Right cardiac atrium (tissue), 5 donors: ENCODE measurements around the gene BBX. TPM values are rescaled to one million over a fixed set of nuclear protein-coding genes. Genes with fewer than 3 reads are reported as not detected.

Experiments
- ATAC-seq, 2 donors: fragments of 200-7000 bp; cut with Tn5 transposase; one replicate each; pipeline versions ENCODE4 v1.8.0 to v1.9.1; 2020; ENCODE audit warnings: moderate library complexity in 2 of 2, mild to moderate bottlenecking in 1 of 2
- DNase-seq, 3 donors: peaks; one replicate each; pipeline ENCODE4 v3.0.0-alpha.2; 2020
- H3K27ac ChIP-seq: one replicate; pipeline ENCODE4 v1.5.1; 2013; ENCODE audit warnings: mild to moderate bottlenecking, low read length, control low read depth, moderate library complexity
- H3K27me3 ChIP-seq: one replicate; pipeline ENCODE4 v1.6.1; 2013; ENCODE audit not compliant: control insufficient read depth, insufficient read depth
- H3K4me1 ChIP-seq: one replicate; pipeline ENCODE4 v1.6.1; 2013; ENCODE audit warnings: low read length; ENCODE audit not compliant: control insufficient read depth, insufficient read depth
- H3K4me3 ChIP-seq: one replicate; pipeline ENCODE4 v1.5.1; 2013; ENCODE audit warnings: low read length, control low read depth
- H3K9me3 ChIP-seq: one replicate; pipeline ENCODE4 v1.6.1; 2013; ENCODE audit warnings: low read length; ENCODE audit not compliant: control insufficient read depth
- whole genome bisulfite sequencing: extraction: QIAGEN DNeasy Blood & Tissue Kit; methylation state at CpG from one replicate; pipeline ENCODE4 v1.1.7; 2013; 5-methylcytosine and 5-hydroxymethylcytosine counted together
- intact Hi-C, 4 donors: fragments of 100-400 bp; cut with DNase I; formaldehyde crosslinking; loops; one replicate each; pipeline versions ENCODE4 v1.11.0 to v1.14.0; 2022 to 2023
- polyA plus RNA-seq: library from polyadenylated mRNA; stranded (reverse); fragments of 200-250 nt; gene quantifications from one replicate; pipeline ENCODE4 v1.2.3, GENCODE V29; 2013
- total RNA-seq, 4 donors: library from RNA; stranded (reverse); fragmentation: NEBNext Ultra II Directional; extraction: Animal tissue kit (Norgen Biotek cat#: 25700); gene quantifications; one replicate each; pipeline ENCODE4 v1.2.1, GENCODE V29; 2021
- donor health status: healthy with polysubstance abuse.
- donor health status: DM: no; HTN: yes; CAD: no.
- donor health status: DM: no; HTN: no; CAD: no.
- donor health status: DM: no; HTN: yes; CAD: no; lungs with severe emphysema.
- donor health status: DM: yes; HTN: yes; CAD: no.

Gene BBX
- total and polyA plus RNA-seq, 5 donors: 10.6 to 57.1 (median 49.2) TPM

DNA sequence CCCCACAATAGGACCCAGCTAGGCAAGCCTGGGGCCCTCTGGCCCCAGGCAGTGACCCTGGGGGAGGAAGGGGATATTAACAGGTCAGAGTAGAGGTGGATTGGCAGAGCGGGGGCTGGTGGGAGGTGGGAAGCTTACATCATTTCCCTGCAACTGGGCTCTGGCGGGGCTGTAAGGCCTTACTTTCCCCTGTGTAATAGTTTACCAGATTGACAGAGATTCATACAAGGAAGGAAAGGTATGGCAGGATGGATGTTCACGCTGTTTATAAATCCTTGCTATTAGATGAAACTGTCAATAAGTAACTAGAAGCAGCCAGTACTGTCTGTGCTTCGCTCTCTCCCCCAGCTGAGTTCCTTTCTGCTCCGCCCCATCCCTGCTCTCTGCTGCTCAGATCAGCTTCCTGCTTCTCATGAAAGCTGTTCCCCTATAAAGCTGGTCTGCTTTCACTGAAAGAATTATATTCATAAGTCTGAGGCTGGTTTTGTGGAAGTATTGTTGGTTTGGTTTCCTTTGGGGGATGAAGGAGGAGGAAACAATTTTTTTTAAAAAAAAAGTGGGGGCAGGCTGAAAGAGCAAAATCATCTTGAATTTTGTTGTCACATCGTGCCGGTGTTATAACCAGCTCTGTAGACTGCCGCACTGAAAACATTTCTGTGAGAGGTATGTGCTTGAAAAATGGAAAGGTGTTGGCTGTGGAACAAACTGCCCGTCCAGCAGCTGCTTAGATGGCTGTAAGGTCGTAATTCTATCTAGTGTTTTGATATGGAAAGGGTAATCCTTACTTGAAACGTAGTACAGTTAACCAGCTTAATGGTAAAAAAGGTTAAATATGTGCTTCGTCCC is 76.4 kb downstream of the BBX start:
- no peaks in the 10 kb centered on the region for H3K9me3 ChIP-seq
- H3K4me1 ChIP-seq: peaks cover 6% of the 10 kb centered on the region
- peak; percentile 92 to 95 for ATAC-seq
- peak; percentile 30 to 70 (median 60) for DNase-seq
- peak overlapping the region; percentile 94 for H3K27ac ChIP-seq
- no peaks in the 10 kb centered on the region for H3K27me3 ChIP-seq
- 2% methylated on average over 12 of the region's 12 CpGs for WGBS
- peak overlapping the region; percentile 93 for H3K4me3 ChIP-seq
- intact Hi-C loops: no loop called here

DNA sequence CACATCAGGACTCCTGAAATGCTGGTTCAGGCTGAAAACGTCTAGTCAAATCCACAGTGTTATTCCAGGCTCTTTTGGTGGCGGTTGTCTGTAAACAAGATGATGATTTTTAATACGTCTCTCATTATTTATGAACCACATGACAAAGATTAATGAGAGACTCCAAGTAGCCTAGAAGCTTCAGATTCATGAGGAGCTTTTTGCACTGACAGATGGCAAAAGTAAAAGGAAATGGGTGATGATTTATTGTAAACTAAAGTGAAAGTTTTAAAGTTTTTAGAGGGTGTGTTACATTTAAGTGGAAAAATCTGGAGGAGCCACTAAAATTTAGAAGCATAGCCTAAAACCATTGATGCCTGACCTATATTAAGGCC is 77.0 kb downstream of the BBX start:
- peak in 1 of 2 donors; percentile 7 for ATAC-seq
- peak overlapping the region; percentile 93 for H3K4me3 ChIP-seq
- WGBS: 6% methylated on average over 3 of the region's 3 CpGs
- intact Hi-C loops: no loop called here
- H3K4me1 ChIP-seq: peaks cover 8% of the 10 kb centered on the region
- no peaks in the 10 kb centered on the region for H3K9me3 ChIP-seq
- no peaks in the 10 kb centered on the region for H3K27me3 ChIP-seq
- peak overlapping the region; percentile 94 for H3K27ac ChIP-seq
- no peak for DNase-seq

- Histone ChIP-seq H3K4me3 (no peak overlapping the region), H3K27me3 (no peaks in the 10 kb centered on the region), H3K9me3 (no peaks in the 10 kb centered on the region), H3K4me1 (peaks cover 8% of the 10 kb centered on the region), H3K27ac (peak overlapping the region; percentile 45)
- DNase-seq (no peak), ATAC-seq (no peak)
- intact Hi-C loops: no loop called here
- 86% methylated on average over 1 of the region's 1 CpG for WGBS
These were observed 78.0 kb downstream of the BBX start for GRCh38 chr3:107600780-107601179.

DNA sequence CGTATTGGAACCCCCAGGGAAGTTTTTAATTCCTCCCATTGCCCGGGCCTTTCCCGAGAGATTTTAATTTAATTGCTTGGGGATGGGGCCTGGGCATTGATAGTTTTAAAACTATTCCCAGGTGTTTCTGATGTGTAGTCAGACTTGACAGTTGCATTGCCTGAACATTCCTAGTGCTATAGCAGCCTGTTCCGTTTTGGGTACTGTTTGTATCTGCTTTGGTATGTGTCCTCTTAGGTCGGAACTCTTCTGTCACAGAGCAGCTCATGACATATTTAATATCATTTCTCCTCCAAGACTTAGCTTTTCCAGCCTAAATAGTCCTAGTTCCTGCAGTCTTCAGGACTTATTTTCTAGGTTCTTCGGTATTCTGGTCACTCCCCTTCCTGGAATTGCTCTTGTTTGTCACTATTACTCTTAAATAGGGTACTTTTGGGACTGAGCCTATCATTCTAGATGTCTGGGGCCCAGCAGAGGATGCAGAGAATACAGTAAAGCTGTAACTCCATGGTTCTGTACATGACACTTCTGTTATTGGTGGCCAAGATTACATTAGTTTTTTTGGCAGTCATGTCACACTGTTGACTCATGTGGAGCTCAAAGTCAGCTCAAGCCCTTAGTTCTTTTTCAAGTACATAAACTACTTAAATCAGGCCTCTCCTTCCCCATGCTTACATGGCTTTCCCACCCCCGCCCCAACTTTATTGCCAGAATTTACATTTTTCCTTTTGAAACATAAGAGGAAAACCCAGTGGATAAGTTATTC is 81.5 kb downstream of the BBX start:
- no peaks in the 10 kb centered on the region for H3K9me3 ChIP-seq
- peak; percentile 84 to 86 for ATAC-seq
- no peaks in the 10 kb centered on the region for H3K27me3 ChIP-seq
- DNase-seq: no peak
- H3K4me3 ChIP-seq: no peak overlapping the region
- peaks cover 9% of the 10 kb centered on the region for H3K4me1 ChIP-seq
- intact Hi-C loops: no loop called here
- WGBS: 64% methylated on average over 7 of the region's 7 CpGs
- peak overlapping the region; percentile 94 for H3K27ac ChIP-seq

GRCh38 chr3:107611775-107612469 is 89.2 kb downstream of the BBX start:
- Histone ChIP-seq H3K4me1 (peaks cover 1% of the 10 kb centered on the region), H3K27ac (no peak overlapping the region), H3K9me3 (no peaks in the 10 kb centered on the region), H3K4me3 (no peak overlapping the region), H3K27me3 (no peaks in the 10 kb centered on the region)
- DNase-seq (no peak), ATAC-seq (no peak)
- 86% methylated on average over 1 of the region's 1 CpG for WGBS
- intact Hi-C loops: no loop called here

DNA sequence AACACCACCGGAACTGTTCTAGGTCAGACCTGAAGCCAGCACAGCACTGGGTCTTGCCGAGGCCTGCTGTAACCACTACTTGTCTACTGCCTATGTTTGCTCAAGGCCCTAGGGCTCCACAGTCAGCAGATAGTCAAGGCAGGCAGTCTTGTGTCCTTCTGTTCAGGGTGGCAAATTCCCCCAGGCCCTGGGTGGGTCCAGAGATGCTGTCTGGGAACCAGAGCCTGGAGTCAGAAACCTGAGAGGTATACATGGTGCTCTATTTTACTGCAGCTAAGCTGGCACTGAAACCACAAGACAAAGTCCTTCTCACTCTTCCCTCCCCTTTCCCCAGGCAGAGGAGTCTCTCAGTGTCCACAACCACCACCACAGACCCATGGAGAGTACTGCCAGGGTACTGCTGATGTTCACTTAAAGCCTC is 89.9 kb downstream of the BBX start:
- 97% methylated on average over 2 of the region's 2 CpGs for WGBS
- ATAC-seq: no peak
- no peak overlapping the region for H3K4me3 ChIP-seq
- intact Hi-C loops: no loop called here
- H3K9me3 ChIP-seq: no peaks in the 10 kb centered on the region
- no peak overlapping the region for H3K27ac ChIP-seq
- H3K27me3 ChIP-seq: no peaks in the 10 kb centered on the region
- DNase-seq: peak in 1 of 3 donors; percentile 27
- no peaks in the 10 kb centered on the region for H3K4me1 ChIP-seq

GRCh38 chr3:107619549-107619948 is 96.8 kb downstream of the BBX start:
- Histone ChIP-seq H3K9me3 (no peaks in the 10 kb centered on the region), H3K4me3 (no peak overlapping the region), H3K27ac (no peak overlapping the region), H3K27me3 (no peaks in the 10 kb centered on the region), H3K4me1 (no peaks in the 10 kb centered on the region)
- intact Hi-C loops: no loop called here
- ATAC-seq: no peak
- DNase-seq: no peak
- WGBS: 89% methylated on average over 2 of the region's 2 CpGs

DNA sequence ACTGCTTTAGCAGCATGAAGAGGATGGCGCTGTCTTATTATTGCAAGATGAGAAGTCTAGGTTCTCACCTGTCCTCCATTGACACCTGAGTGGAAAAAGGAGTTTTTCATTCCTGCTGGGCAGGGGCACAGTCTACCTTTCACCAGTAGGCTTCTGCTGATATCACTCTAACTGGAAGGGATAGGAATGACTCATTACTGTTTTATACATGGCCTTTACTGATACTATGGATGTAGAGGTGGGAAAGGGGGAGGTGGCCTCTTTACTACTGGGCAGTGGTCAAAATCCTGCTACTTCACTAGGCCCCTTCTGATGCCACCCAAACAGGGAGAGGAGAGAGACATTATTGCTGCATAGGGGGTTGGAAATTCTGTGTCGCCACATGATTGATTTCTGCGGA is 97.8 kb downstream of the BBX start:
- WGBS: 85% methylated on average over 3 of the region's 3 CpGs
- Histone ChIP-seq H3K27me3 (no peaks in the 10 kb centered on the region), H3K4me3 (no peak overlapping the region), H3K27ac (no peak overlapping the region), H3K4me1 (no peaks in the 10 kb centered on the region), H3K9me3 (no peaks in the 10 kb centered on the region)
- DNase-seq (no peak), ATAC-seq (no peak)
- intact Hi-C loops: no loop called here

DNA sequence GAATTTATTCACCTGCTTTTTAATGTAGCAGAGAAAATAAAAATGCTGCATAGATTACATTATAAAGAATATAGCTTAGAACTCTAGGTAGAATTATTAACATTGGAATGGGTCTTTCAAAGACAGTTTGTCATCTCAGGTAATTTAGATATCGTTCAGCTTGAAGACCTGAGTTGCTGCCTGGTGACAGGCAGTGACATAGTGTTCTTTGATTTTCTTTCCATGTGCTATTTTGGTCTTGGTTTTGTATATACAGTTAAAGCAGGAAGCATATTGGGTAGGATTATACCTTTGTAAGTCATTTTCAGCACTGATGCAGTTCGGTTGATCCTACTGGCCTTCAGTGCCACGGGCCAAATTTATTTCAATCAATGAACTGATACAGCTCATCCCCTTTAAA is 98.7 kb downstream of the BBX start:
- Histone ChIP-seq H3K27me3 (no peaks in the 10 kb centered on the region), H3K4me1 (no peaks in the 10 kb centered on the region), H3K27ac (no peak overlapping the region), H3K9me3 (no peaks in the 10 kb centered on the region), H3K4me3 (no peak overlapping the region)
- no peak for DNase-seq
- ATAC-seq: no peak
- WGBS: 82% methylated on average over 3 of the region's 3 CpGs
- intact Hi-C loops: no loop called here

DNA sequence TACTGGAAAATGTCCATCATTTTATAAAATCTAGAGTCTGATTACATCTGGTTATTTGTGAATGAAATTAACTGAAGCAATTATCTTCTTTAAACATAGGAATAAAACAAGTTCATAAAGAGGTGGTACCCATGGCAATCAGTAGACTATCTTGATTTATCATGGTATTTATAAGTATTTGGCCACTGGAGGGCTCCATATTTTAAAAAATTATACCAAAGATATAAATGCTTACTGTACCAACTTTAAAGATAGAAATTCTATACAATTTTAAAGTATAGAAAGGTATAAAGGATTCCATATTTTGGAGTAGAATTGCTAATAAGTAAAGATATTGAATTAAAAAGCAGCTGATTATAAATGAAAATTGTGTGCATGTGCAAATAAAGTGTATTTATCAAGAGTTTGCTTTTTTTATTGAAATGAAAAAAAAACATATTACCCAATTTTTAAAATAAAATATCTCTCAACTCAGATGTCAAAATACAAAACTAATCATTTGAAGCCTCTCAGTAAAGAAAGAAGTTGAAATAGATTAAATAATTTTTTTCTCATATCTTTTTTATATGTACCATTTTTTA is 105.3 kb downstream of the BBX start:
- H3K4me1 ChIP-seq: peaks cover 2% of the 10 kb centered on the region
- DNase-seq: no peak
- intact Hi-C loops: no loop called here
- no peak overlapping the region for H3K27ac ChIP-seq
- no peak for ATAC-seq
- no peaks in the 10 kb centered on the region for H3K27me3 ChIP-seq
- no peak overlapping the region for H3K4me3 ChIP-seq
- no peaks in the 10 kb centered on the region for H3K9me3 ChIP-seq

DNA sequence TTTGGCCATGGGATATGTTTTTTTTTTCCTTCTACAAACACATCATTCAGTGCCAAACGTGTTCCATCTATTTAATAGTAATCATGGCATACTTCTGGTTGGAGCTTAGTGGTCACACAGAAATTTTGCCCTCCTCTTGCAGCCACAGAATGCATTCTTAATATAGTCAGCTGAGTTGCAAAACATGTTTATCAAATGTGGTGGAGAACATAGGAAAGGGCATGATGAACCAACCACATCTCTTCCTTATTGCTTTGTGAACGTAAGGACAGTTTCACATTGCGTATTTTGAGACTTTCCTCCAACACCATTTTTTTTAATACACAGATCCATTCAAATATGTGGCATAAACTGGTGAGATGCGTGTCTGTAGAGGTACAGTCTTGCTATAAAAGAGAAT is 106.8 kb downstream of the BBX start:
- intact Hi-C loops: no loop called here
- no peak for DNase-seq
- Histone ChIP-seq H3K9me3 (no peaks in the 10 kb centered on the region), H3K4me1 (peaks cover 2% of the 10 kb centered on the region), H3K27me3 (no peaks in the 10 kb centered on the region), H3K27ac (no peak overlapping the region), H3K4me3 (no peak overlapping the region)
- ATAC-seq: no peak
- WGBS: 87% methylated on average over 4 of the region's 4 CpGs
